Stimulated activated CD4-positive, alpha-beta T cell treated with anti-CD3 and anti-CD28 coated beads, Interleukin-15, amount 100 ng/mL, for 48 hours (primary cell): ENCODE data around the gene WBP1.
"Not testable (repeated sequence)": the region's sequence is repeated elsewhere in the genome, so short reads cannot be mapped to it uniquely, and the experiment has no call there.

Source experiments
- DNase-seq, 2 donors: peaks; one replicate each; pipeline ENCODE4 v3.0.0-alpha.2; 2020; ENCODE audit warnings: low read depth in 2 of 2

The WBP1 gene

DNA sequence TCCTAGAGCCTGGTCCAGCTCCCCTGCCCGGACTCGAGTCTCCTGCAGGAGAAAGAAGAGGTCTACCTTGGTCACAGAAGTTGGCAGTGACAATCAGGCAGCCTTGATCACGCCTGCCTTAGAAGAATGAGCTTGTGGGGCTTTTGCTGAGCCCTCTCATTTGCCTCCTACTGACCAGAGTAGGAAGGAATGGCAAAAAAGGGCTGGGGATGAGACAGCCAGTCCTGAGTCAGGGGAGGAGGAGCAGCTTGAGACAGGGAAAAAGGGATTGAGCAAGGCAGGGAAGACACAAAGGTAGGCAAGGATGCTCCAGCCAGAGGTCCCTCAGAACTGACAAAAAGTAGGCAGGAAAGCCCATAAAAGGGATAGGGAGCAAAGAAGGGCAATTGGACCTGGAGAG is 30.7 kb upstream of the WBP1 start:
- no peak for DNase-seq

DNA sequence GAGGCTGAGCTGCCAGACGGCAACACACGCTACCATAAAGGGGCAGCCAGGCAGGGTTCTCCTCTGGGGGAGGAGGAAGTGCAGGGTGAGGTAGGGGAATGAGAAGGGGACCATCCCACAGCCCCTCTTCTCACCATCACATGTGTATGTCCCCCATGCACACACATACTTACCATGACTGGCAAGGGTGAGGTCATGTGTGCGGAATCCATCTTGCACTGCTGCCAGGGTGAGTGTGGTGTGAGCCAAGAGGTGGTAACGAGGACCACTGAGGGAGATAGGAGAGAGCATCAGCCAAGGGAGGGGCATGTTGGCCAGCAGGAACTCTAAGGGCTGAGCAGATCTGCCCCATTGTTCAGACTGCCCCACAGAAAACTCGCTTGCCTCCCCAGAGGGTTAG is 29.6 kb upstream of the WBP1 start:
- no peak for DNase-seq

DNA sequence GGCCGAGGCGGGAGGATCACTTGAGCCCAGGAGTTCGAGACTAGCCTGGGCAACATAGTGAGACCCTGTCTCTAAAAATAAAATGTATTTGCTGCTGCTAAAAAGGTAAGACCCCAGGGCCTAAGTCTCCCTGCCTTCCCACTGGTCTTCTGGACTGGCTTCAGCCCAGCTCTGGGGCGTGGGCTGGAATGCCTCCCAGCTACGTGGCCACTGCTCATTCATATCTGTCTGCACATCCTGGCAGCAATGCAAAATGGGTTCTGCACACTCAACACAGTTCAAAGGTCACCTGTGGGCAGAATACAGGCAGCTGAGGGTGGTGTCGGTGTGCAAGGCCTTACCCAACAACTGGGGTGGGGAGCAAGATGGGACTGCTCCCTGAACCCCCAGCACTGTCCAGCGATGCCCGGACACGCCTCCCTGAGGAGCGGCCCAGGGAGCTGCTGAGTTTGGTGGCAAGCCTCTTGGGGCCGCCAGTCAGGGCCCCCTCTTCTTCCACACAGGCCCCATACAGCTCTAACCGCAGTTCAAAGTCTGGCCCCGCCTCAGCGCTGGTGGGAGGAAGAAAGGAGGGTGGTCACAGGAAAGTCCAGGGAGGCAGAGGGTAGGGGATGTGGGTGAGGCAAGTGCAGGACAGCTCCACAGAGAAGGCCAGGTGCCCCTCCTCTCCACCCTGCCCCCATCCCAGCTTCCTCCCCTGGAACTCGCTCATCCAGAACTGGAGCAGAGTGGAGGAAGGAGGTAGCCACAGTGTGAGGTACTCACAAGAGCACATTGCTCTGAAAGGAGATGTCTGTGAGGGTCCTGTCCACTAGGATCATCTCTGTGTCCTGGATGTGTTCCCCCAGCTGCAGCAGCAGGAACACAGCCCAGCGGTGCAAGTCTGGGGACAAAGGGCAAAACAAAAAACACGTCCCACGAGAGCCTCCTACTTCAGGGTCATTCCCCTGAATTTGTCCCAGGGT is 28.5 kb upstream of the WBP1 start:
- no peak for DNase-seq

DNA sequence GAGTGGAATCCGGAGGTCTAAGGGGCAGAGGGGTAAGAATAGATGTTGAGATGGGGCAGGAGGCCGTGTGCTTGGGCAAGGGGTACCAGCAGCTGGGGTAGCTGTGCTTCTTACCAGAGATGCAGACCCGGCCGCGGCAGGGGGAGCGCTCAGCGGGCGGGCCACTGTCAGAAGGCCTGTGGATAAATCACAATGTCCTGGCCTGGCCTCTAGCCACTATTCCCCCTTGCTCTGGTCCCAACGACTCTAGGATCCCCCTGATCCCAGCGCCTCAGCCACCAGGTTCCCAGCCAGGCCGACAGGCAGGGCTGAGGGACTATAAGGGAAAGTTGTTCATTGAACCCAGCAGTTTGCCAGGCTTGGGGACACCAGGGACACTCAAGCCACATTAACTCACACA is 27.7 kb upstream of the WBP1 start:
- DNase-seq: no peak

DNA sequence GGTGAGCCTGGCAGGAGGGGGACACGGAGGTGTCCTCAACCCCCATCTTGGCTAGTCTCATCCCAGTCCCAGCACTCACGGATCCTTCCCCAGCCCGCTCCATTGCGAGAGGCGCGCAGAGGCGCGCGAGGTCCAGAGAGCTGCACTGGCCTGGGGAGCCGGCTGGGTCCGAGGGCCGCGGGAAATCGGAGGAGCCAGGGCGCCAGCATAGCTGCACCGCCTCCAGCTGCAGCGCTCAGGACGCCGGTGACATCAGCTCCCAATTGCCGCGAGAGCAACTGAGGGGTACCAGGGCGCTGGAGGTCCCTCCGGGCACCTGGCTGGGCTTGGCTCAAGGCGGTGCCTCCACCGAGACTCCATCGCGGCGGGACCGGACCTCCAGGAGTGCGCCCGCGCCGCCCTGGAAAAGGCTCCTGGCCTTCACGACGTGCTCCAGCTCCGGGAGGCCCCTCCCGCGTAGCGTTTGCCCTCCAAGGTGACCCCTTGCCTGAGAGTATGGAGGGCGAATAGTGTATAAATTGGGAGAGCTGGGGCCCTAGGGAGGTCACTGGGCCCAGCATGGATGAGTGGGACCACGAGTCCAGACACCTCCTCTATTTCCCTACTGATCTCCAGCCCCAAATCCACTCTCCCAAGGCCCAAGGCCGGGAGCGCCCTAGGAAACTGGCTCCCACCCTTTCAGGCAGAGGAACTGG is 22.0 kb upstream of the WBP1 start:
- DNase-seq: no peak

DNA sequence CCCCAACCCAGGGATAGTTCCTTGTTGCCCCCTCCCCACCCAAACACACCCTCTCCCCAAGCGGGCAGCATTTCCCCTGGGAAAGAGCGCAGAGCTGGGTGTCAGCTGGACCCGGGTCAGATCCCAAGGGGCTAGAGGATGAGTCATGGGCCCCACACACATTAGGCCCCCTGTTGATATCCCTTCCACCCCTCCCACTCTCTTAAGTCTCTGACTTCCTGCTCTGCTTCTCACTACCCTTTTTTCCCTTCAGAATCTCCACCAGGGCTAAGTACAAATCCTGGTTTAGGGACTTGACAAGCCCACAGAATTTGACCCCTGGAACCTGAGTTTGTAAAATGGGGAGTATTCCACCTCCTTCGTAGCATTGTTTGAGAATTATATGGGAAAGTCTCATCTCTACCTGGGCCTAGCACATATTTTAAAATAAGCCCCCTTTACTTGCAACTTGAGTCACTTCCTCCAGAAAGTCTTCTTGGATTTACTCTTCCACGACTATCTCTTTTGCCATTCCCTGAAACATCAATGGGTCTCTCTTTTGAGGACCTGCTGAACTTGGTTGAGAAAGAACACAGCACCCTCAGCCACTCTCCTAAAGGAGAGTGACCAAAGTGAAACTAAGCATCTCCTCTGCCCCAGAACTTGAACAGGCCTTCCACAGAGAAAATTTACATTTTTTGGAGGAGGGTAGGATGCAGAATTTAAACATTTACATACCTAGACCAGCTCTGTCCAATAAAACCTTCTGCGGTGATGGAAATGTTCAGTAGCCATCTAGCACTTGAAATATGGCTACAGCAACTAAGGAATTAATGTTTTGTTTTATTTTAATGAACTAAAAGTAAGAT is 21.2 kb upstream of the WBP1 start:
- DNase-seq: no peak

DNA sequence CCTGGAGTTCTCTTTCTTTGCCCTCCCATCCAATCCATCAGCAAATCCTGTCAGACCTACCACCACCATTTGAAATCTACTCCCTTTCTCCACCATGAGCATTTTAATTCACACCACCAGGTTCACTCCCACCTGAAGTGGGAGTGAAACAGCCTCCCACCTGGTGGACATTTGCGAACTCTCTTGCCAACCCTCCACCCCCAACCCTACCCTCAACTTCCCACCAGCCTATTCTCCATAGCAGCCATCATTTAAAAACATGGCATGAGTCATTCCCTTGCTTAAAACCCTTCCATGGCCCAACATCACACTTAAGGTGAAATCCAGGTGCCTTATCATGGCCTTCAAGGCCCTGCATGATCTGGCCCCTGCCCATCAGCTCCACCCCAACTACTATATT is 20.0 kb upstream of the WBP1 start:
- DNase-seq: no peak

DNA sequence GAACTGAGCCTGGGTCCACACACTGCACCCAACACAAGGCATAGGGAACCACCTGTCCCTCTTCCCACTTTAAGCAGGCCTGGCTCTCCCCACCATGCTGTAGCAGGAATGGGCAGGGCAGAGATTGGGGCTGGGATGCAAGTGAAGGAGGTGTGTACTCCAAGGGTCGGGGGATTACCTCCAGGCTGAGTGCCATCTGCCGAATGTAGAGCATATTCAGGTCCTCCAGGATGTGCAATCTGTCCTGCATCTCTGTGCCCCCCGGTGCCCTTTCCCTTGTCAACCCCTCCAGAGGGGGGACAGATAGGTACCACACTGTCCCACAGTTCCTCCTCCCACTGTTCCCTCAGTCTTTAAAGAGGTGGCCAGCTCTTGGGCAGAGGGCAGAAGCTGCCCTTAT is 18.9 kb upstream of the WBP1 start:
- DNase-seq: no peak

DNA sequence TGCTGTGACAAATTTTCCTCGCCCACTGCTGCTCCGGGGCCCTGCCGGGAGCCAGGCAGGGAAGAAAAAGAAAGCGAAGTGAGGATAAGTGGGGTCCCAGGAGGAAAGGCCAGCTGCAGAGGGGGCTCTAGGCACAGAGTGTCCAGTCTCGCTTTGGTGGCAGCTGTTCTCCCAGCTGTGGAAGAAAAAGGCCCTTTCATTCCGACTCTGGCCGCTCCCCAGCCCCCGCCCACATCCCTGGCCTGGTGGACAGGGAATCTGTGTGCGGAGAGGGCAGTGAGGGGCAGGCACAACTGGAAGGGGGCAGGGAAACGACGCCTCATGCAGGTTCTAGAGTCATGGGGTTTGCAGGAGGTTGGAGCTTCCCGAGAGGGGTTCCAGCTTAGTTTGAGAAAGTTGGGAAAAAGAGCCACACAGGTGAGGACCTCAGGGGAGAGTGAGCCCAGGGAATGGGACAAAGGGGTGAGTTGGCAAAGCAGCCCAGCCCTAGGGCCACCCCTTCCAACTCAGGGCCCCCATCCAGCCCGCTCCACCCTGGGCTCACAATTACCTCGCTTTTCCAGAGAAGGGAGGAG is 18.3 kb upstream of the WBP1 start:
- DNase-seq: no peak

DNA sequence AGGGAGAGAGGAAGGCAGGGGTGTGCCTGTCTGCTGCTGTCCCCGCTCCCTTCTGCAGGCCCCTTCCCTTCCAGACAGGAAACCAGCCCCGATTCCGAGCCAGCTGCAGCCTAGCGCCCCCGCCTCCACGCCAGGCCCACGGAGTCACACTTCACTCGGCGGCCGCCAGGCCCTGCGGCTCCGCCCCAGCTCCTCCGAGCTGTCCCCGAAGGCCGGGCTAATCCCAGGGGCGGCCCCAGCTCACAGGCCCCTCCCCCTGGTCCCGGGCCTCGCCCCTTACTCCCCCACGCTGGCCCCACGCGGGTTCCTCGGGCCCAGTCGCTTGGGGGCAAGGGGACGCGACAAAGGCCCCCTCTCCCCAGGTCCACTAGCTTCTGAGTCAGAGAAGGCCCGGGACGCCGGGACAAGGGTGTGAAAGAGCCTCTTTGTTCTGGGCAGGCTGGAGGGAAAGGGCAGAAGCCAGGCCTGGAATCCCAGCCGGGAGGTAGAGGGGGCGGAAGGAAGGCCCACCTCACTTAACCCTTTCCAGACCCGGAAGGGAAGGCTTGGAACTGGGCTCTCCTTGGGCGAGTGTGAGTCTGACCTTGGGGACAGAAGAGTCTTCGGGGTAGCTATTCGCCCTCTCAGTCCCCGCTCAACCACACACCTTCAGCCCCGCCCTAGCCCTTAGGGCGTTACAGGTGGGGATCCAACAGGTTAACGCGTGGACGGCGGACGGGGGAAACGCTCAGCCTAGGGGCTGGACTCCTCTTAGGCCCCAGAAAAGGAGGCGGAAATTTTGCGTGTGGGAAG is 17.7 kb upstream of the WBP1 start:
- peak; percentile 40 to 48 for DNase-seq

DNA sequence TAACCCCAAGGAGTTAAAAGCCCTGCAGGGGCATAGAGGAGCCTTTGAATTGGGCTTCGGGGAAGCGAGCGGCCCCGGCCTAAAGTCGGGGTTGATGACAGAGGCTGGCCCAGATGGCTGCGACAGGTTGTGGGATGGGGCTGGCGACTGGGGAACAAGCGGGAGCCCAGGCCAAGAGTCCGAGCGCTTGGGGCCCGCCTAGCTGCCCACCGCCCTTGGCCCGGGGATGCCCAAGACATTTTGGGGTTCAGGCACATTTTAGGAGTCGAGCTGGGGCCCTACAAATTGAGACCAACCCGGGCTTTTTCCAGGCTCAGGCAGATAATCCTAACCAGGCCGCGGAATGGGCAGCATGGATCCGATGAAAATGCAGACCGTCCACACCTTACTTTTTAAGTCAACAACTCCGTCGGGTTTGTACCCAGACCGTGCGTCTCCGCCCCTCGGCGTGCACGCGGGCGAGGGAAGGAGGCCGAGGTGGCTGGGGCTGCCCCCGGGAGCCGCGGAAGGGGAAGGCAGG is 17.0 kb upstream of the WBP1 start:
- DNase-seq: no peak

DNA sequence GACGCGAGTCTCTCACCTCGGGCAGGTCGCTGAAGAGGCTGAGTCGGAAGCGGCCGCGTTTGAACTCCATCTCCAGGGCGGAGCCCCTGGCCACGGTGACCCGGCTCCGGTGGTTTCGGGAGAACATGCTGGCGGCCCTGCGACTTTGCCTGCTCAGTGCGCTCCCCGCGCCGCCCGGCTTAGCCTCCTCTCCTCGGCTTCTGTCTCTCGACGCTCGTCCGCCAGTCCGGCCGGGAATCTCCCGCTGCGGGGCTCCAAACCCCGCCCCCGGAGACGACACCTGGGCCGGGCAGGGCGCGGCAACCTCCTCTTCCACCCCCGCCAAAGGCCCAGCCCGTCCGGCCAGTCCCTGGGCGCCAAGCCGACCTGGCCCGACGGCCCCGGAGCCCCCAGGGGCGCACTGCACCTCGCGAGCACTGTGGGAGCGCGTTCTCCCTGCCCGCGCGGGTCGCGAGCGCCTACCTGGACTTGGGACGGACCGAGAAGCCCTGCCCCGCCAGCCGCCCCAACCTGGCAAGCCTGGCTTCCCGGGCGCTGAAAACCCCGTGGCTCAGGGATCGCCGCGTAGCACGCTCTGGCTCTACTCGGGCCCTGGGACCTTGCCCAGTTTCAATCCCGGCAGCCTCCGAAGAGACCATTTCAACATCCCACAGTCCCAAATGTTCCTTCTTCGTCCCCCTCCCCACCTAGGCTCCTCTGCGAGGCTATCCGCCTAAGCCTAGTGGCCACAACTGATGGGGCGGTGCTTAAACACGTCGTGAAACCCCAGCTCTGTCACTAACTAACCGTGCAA is 16.4 kb upstream of the WBP1 start, which contains the start of gene RTKN:
RTKN (minus strand) TSS at position 248 of the 793 bp plus-strand sequence; CDS start at position 127, 121 bp downstream.
- no peak for DNase-seq

DNA sequence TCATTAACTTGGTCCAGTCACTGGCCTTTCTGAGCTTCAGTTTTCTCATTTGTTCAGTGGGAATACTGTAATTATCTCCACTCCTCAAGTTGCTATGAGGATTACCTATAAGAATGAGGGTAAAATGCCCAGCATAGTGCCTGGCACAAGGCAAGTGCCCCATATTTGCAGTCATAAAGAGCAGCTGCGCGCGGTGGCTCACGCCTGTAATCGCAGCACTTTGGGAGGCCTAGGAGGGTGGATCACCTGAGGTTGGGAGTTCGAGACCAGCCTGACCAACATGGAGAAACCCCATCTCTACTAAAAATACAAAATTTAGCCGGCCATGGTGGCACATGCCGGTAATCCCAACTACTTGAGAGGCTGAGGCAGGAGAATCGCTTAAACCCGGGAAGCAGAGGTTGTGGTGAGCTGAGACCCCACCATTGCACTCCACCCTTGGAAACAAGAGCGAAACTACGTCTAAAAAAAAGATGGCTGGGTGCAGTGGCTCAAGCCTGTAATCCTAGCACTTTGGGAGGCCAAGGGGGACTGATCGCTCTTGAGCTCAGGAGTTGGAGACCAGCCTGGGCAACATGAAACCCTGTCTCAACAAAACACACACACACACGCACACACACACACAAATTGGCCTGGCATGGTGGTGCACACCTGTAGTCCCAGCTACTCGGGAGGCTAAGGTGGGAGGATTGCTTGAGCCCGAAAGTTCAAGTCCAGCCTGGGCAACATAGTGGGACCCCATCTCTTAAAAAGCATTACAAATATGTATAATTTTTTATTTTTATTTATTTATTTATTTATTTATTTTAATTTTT is 15.5 kb upstream of the WBP1 start:
- not testable (repeated sequence) for DNase-seq

DNA sequence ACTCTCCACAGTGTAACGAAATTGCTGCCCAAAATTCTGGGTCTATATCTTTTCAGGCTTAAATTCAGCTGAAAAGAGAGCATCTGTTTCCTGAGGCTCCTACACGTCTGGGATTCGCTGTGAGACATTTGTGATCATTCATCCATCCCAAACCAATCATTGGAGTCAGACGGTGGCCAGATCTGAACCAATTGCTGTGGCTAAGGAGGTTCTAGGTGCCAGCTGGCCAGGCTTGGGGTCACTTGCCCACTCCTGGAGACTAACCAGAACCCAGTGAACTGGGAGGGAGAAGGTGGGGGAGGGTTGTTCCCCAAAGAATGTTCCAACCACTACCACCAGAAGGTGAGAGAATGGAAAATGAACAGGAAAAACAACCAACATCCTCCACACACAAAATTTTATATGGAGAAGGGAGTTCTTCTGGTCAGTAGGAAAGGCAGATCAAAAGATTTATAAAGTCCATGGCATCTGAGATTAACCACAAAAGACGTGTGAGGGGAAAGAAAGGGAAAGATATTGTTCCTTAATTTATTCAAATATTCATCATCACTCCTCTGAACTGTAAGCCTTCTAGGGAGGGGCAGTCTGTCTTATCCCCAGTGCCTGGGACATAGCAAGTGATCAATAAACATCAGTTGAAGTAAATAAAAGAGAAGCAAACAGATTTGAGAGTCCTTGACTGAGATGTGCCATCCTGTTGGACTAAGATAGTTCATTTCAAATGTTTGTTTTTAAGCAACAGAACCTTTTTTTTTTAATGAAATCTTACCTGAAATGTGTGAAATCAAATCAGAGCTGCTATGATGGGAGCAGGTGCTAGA is 13.5 kb upstream of the WBP1 start:
- DNase-seq: no peak

DNA sequence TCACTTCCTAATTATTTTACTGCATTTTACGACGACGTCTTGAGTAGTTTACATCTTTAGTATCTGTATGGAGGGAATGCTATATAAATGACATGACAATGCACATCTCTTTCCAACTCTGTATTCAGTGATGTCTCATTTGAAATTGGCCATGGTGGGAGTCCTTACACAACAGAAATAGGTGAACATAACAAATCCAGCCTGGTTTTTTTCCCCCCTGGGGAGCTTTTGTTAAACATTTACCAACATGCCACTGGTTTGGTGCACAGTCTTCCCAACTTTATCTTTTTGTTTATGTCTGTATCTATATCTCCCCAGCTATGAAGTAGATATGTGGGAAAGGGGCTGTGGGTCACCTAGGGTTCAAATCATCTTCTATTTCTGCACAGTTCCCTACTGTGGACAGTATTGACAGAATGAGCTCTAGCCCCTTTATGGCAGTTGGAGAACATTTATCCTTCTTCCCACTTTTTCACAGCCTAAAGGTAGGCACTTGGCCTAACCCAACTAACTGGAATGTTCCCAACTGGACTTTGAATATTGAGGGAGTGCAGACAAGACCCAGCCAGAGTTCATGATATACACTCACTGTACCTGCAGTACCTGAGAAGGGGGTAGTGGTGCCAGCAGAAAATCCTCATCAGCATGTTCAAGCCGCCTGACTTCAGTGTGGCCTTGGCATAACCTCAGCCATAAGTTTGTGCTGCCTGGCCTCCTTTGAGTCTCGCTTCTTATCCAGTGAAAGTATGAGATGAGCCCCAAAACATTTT is 10.8 kb upstream of the WBP1 start:
- no peak for DNase-seq

DNA sequence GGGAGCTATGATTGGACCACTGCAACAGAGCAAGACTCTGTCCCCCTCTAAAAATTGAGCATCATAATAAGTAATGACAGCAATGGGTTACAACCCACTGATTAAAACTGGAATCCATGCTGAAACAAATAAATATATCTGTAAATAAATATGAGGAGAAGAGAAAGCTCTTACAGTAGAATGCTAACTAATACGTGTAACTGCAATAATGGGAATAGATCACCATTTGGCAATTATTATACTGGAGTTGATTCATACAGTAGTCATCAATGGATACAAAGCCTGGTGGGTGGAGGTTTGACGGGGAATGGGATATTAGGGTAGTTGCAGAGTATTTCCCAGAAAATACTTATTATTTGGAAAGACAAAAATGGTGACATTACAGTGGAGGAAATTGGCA is 9.5 kb upstream of the WBP1 start:
- no peak for DNase-seq

DNA sequence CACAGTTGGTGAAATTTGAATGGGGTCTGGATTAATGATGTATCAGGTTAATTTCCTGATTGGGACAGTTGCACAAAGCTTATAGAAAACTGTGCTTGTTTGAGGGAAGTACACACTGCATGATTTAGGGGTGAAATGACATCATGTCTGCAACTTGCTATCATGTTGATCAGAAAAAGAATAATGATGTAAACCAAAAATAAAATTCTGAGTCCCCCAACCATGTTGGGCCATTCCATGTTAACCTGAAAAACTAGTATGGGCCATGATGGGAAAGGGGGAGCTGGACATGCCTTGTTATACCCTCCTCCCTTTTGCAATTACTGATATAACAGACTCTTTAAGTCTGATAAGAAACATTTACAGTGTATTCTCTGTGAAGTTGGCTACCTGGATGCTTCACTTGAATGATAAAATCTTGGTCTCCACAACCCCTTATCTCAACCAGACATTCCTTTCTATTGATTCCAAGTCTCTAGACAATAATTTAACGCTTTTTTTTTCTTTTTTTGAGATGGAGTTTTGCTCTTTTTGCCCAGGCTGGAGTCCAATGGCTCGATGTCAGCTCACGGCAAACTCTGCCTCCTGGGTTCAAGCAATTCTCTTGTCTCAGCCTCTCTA is 7.6 kb upstream of the WBP1 start:
- DNase-seq: no peak
